AG04450 (cell line): Measurements from ENCODE around the gene MCL1. TPM values are rescaled to one million over a fixed set of nuclear protein-coding genes. Genes with fewer than 3 reads are reported as not detected.

Experiments used
- CTCF ChIA-PET: fragments of 300-600, 350-600 bp; formaldehyde crosslinking; extraction: SDS; loops from one replicate; lab custom pipeline; 2022; ENCODE audit warnings: antibody characterized with exemption, inconsistent platforms; lab: Charles Lee
- POLR2A ChIA-PET: fragments of 350-600 bp; formaldehyde crosslinking; extraction: SDS; loops from one replicate; lab custom pipeline; 2021; ENCODE audit warnings: antibody characterized with exemption, inconsistent platforms; lab: Yijun Ruan, JAX
- DNase-seq: peaks from one replicate; pipeline ENCODE4 v3.0.0-alpha.2; 2011; ENCODE audit warnings: low read depth, low spot score
- H3K27ac ChIP-seq: one replicate; pipeline ENCODE4 v1.5.1; 2012; ENCODE audit warnings: low read depth, low read length, control low read depth
- H3K27me3 ChIP-seq: one replicate; pipeline ENCODE4 v1.6.0; 2012; ENCODE audit warnings: low read length; ENCODE audit not compliant: control insufficient read depth, insufficient read depth
- H3K4me3 ChIP-seq: 2 replicates; pipeline ENCODE4 v1.5.1; 2011; ENCODE audit warnings: mild to moderate bottlenecking, low read depth, low read length, control low read depth
- H3K9me3 ChIP-seq: 2 replicates; pipeline ENCODE4 v1.5.1; 2012; ENCODE audit warnings: low read length; ENCODE audit not compliant: control insufficient read depth, insufficient read depth
- CTCF ChIP-seq: IDR thresholded peaks from 2 replicates; pipeline ENCODE4 v1.5.1; 2011; ENCODE audit warnings: low read depth, low read length, control low read depth, inconsistent platforms
- polyA plus RNA-seq: library from polyadenylated mRNA; depleted of rRNA; stranded (reverse); fragments of >200 nt; gene quantifications from 2 replicates; pipeline ENCODE4 v1.2.3, GENCODE V29; 2011

The MCL1 gene
- polyA plus RNA-seq, 1 experiment = 138 TPM

- no peaks in the 10 kb centered on the region for H3K27me3 ChIP-seq
- no peak for DNase-seq
- no peak overlapping the region for H3K27ac ChIP-seq
- POLR2A ChIA-PET = interaction anchor here (0.9 kb wide), 1 partner anchor 26 kb away, joined by 8 read pairs; no protein-coding TSS in a partner anchor
- no peak overlapping the region for H3K4me3 ChIP-seq
- CTCF ChIA-PET = interaction anchor here (1.6 kb wide), 1 partner anchor 21 kb away, joined by 5 read pairs; no protein-coding TSS in a partner anchor
- TF ChIP-seq CTCF = no peak
- no peaks in the 10 kb centered on the region; the same call in 1 of the 2 replicates for H3K9me3 ChIP-seq
Observed at GRCh38 chr1:150554086-150554452, 25.3 kb downstream of the MCL1 start.

GRCh38 chr1:150553392-150554085 is 25.9 kb downstream of the MCL1 start:
- ChIA-PET POLR2A (no interaction called here), CTCF (interaction anchor here (1.6 kb wide), 1 partner anchor 21 kb away, joined by 5 read pairs; no protein-coding TSS in a partner anchor)
- no peak overlapping the region for H3K4me3 ChIP-seq
- no peak for TF ChIP-seq CTCF
- no peak for DNase-seq
- H3K27me3 ChIP-seq = no peaks in the 10 kb centered on the region
- peak overlapping the region; percentile 73 for H3K27ac ChIP-seq
- H3K9me3 ChIP-seq = no peaks in the 10 kb centered on the region; the same call in 1 of the 2 replicates

- DNase-seq = no peak
- Histone ChIP-seq H3K9me3 (no peaks in the 10 kb centered on the region; the same call in 1 of the 2 replicates), H3K27me3 (no peaks in the 10 kb centered on the region), H3K27ac (peak overlapping the region; percentile 73), H3K4me3 (no peak overlapping the region)
- ChIA-PET CTCF (interaction anchor here (1.6 to 7.2 kb wide), 2 partner anchors 8 to 20 kb away, joined by 5 to 64 read pairs; no protein-coding TSS in a partner anchor), POLR2A (interaction anchor here (0.6 to 1.4 kb wide), 3 partner anchors 8 to 189 kb away, joined by 3 to 4 read pairs (median 4); partner anchors contain the start of gene RPRD2)
- TF ChIP-seq CTCF = no peak
Observed at GRCh38 chr1:150552911-150553289, 26.5 kb downstream of the MCL1 start.

GRCh38 chr1:150552128-150552910 is 27.1 kb downstream of the MCL1 start:
- no peak for TF ChIP-seq CTCF
- POLR2A ChIA-PET = interaction anchor here (0.6 to 1.7 kb wide), 4 partner anchors 9 to 188 kb away, joined by 3 to 4 read pairs (median 4); partner anchors contain the start of genes MCL1 and RPRD2
- Histone ChIP-seq H3K9me3 (no peaks in the 10 kb centered on the region; the same call in 1 of the 2 replicates), H3K27me3 (no peaks in the 10 kb centered on the region), H3K4me3 (no peak overlapping the region), H3K27ac (peak overlapping the region; percentile 75)
- peak; percentile 73 for DNase-seq
- CTCF ChIA-PET = interaction anchor here (1.3 to 7.2 kb wide), 3 partner anchors 8 to 69 kb away, joined by 5 to 64 read pairs (median 5); no protein-coding TSS in a partner anchor
